Activated CD4-positive, CD25-positive, alpha-beta regulatory T cell treated with anti-CD3 and anti-CD28 coated beads, Interleukin-2, amount 50 U/mL, for 72 hours (primary cell): ENCODE data around the gene LURAP1L.
"Not testable (repeated sequence)": the region's sequence is repeated elsewhere in the genome, so short reads cannot be mapped to it uniquely, and the experiment has no call there.

Experiments
- DNase-seq: peaks from one replicate; pipeline ENCODE4 v3.0.0; 2021

Gene LURAP1L

GRCh38 chr9:12862611-12863410, 88.0 kb downstream of the LURAP1L start:
- no peak for DNase-seq

GRCh38 chr9:12863618-12864017, 88.8 kb downstream of the LURAP1L start:
- DNase-seq = no peak

- DNase-seq = not testable (repeated sequence)
These were observed 90.6 kb downstream of the LURAP1L start for GRCh38 chr9:12865380-12865779.
